GM12878 (cell line): ENCODE results near the gene PRKCE. TPM values are rescaled to one million over a fixed set of nuclear protein-coding genes. Genes with fewer than 3 reads are reported as not detected.

Source experiments
- ATAC-seq: fragments of 200-7000 bp; cut with Tn5 transposase; 3 replicates; pipeline ENCODE4 v1.9.1; 2020; ENCODE audit warnings: mild to moderate bottlenecking, moderate library complexity
- BruUV-seq: library from RNA; stranded (reverse); fragments of 400-500 nt; replicated peaks from 2 replicates; lab custom pipeline; 2021; lab: Mats Ljungman, UMichigan
- CTCF ChIA-PET: fragments of 300-600 bp; sonication (Branson Sonifier 250); formaldehyde crosslinking; extraction: SDS; loops from one replicate; lab custom pipeline; 2021; ENCODE audit warnings: inconsistent platforms; lab: Yijun Ruan, JAX
- POLR2A ChIA-PET: fragments of 350-600 bp; formaldehyde crosslinking; extraction: SDS; loops from one replicate; lab custom pipeline; 2021; ENCODE audit warnings: inconsistent platforms; lab: Charles Lee
- RAD21 ChIA-PET: fragments of 300-600 bp; sonication (Branson Sonifier 250); formaldehyde crosslinking; loops from one replicate; lab custom pipeline; 2023; ENCODE audit warnings: antibody characterized with exemption; ENCODE audit not compliant: unreplicated experiment; lab: Charles Lee
- SMC1A ChIA-PET: fragments of 300-600 bp; sonication (Branson Sonifier 250); formaldehyde crosslinking; loops from one replicate; lab custom pipeline; 2023; ENCODE audit not compliant: unreplicated experiment, uncharacterized antibody; lab: Charles Lee
- DNase-seq: peaks from one replicate; pipeline ENCODE4 v3.0.0-alpha.2; 2011; ENCODE audit warnings: low read depth, low spot score
- FAIRE-seq: peaks from 3 replicates; lab custom pipeline; 2011; peaks lifted over from hg19 to GRCh38; lab: Jason Lieb, UNC
- H2AFZ ChIP-seq: 2 replicates; pipeline ENCODE4 v1.6.0; 2011; ENCODE audit warnings: low read depth, low read length, control low read depth; ENCODE audit not compliant: control insufficient read depth
- H3K27ac ChIP-seq: 2 replicates; pipeline ENCODE4 v1.5.1; 2011; ENCODE audit warnings: control low read depth; ENCODE audit not compliant: control insufficient read depth, insufficient read depth
- H3K27me3 ChIP-seq, 2 experiments: replicated peaks in 1 of 2; 2 replicates each; pipeline versions ENCODE4 v1.6.0 to v1.6.1; 2011; ENCODE audit warnings: low read length in 1 of 2; ENCODE audit not compliant: control insufficient read depth in 2 of 2, insufficient read depth in 2 of 2
- H3K36me3 ChIP-seq, 2 experiments: 2 replicates each; pipeline ENCODE4 v1.5.1; 2011; ENCODE audit warnings: low read length in 1 of 2; ENCODE audit not compliant: control insufficient read depth in 2 of 2, insufficient read depth in 2 of 2
- H3K4me1 ChIP-seq: 2 replicates; pipeline ENCODE4 v1.6.1; 2011; ENCODE audit warnings: mild to moderate bottlenecking, low read length, moderate library complexity, mixed read lengths; ENCODE audit not compliant: control insufficient read depth, insufficient read depth
- H3K4me2 ChIP-seq: 2 replicates; pipeline ENCODE4 v1.6.0; 2011; ENCODE audit warnings: control low read depth; ENCODE audit not compliant: control insufficient read depth, insufficient read depth
- H3K4me3 ChIP-seq: fragments of 200-600 bp; sonication (generic); 2 replicates; pipeline ENCODE4 v1.5.1; 2016
- H3K79me2 ChIP-seq: 2 replicates; pipeline ENCODE4 v1.6.0; 2011; ENCODE audit warnings: low read length; ENCODE audit not compliant: control insufficient read depth, insufficient read depth
- H3K9ac ChIP-seq: 2 replicates; pipeline ENCODE4 v1.8.0; 2011; ENCODE audit warnings: low read length, control low read depth, mixed read lengths; ENCODE audit not compliant: control insufficient read depth, insufficient read depth
- H3K9me3 ChIP-seq: replicated peaks from 3 replicates; pipeline ENCODE4 v1.5.1; 2011; ENCODE audit warnings: mild to moderate bottlenecking, low read length; ENCODE audit not compliant: control insufficient read depth, insufficient read depth
- H4K20me1 ChIP-seq: 2 replicates; pipeline ENCODE4 v1.6.0; 2011; ENCODE audit not compliant: control insufficient read depth, insufficient read depth
- ATF7 ChIP-seq: fragments of 450-650 bp; IDR thresholded peaks from 2 replicates; pipeline ENCODE4 v1.6.1; 2016; ENCODE audit warnings: low read depth, mild to moderate bottlenecking
- BMI1 ChIP-seq: fragments of 450-650 bp; IDR thresholded peaks from 2 replicates; pipeline ENCODE4 v1.6.1; 2016; ENCODE audit warnings: mild to moderate bottlenecking, moderate library complexity, borderline replicate concordance
- CBX5 ChIP-seq: sonication (generic); IDR thresholded peaks from 2 replicates; pipeline ENCODE4 v1.6.1; 2016; ENCODE audit warnings: low read depth, moderate library complexity, mild to moderate bottlenecking, inconsistent platforms
- GATAD2B ChIP-seq: fragments of 450-650 bp; conservative IDR thresholded peaks from 2 replicates; pipeline ENCODE4 v1.6.1; 2017; ENCODE audit warnings: low read depth, mild to moderate bottlenecking, moderate library complexity
- NR2C1 ChIP-seq: fragments of 450-650 bp; IDR thresholded peaks from 2 replicates; pipeline ENCODE4 v1.6.1; 2017; ENCODE audit warnings: antibody characterized with exemption, mild to moderate bottlenecking, moderate library complexity
- PAX5 ChIP-seq: IDR thresholded peaks from 2 replicates; pipeline ENCODE4 v1.6.1; 2011; ENCODE audit warnings: low read depth, low read length, borderline replicate concordance
- POLR2AphosphoS5 ChIP-seq: IDR thresholded peaks from 2 replicates; pipeline ENCODE4 v1.6.1; 2011; ENCODE audit warnings: mild to moderate bottlenecking, low read length, inconsistent platforms
- TCF12 ChIP-seq: IDR thresholded peaks from 2 replicates; pipeline ENCODE4 v1.6.1; 2011; ENCODE audit warnings: low read depth, mild to moderate bottlenecking, low read length
- ZBTB11 ChIP-seq: fragments of 450-650 bp; formaldehyde crosslinking; IDR thresholded peaks from 2 replicates; pipeline ENCODE4 v1.5.0; 2022; ENCODE audit warnings: mild to moderate bottlenecking, missing genetic modification characterization
- ZNF622 ChIP-seq: fragments of 450-650 bp; IDR thresholded peaks from 2 replicates; pipeline ENCODE4 v1.6.1; 2017; ENCODE audit warnings: mild to moderate bottlenecking, inconsistent platforms
- WGBS: methylation state at CpG from one replicate; pipeline ENCODE4 v1.1.6; 2016; ENCODE audit warnings: low lambda C conversion rate; ENCODE audit not compliant: insufficient replicate concordance, insufficient coverage; ENCODE audit errors: missing lambda C conversion rate; 5-methylcytosine and 5-hydroxymethylcytosine counted together
- in situ Hi-C: fragments of 300-500 bp; cut with MboI; formaldehyde crosslinking; loops from 9 replicates; pipeline ENCODE4 v1.14.3; 2018; ENCODE audit warnings: mixed read lengths
- intact Hi-C: fragments of 100-400 bp; cut with micrococcal nuclease; formaldehyde crosslinking; loops from one replicate; pipeline ENCODE4 v1.14.2; 2022; ENCODE audit not compliant: unreplicated experiment
- polyA plus RNA-seq, 11 experiments: library from polyadenylated mRNA; depleted of rRNA in 4 of 11; unstranded in 6 of 11; stranded (reverse) in 5 of 11; fragments of >200 nt; fragmentation: Nextera tagmentation in 4 of 11; fragmentation: Illumina TruSeq in 1 of 11; extraction: Ambion mirVana in 4 of 11; extraction: Trizol in 1 of 11; gene quantifications; 1 replicate in 1 of 11; 2 replicates in 10 of 11; pipeline versions ENCODE4 v1.2.1 to v1.2.3, GENCODE V29; 2011 to 2016; ENCODE audit warnings: inconsistent platforms in 2 of 11, missing spikeins in 2 of 11, low read depth in 1 of 11
- total RNA-seq, 4 experiments: library from RNA; depleted of rRNA in 3 of 4; stranded (reverse); fragments of >200 nt in 3 of 4; fragmentation: Illumina TruSeq in 1 of 4; extraction: Trizol in 1 of 4; gene quantifications; 2 replicates each; pipeline versions ENCODE4 v1.2.1 to v1.2.3, GENCODE V29; 2013 to 2021

PRKCE gene
- total and polyA plus RNA-seq, 10 of the 15 experiments (the other 5 are each of a cell fraction or from before 2014, with no cell fraction given): 2.6 to 28.2 (median 11.3) TPM

- H3K4me1 ChIP-seq: no peaks in the 10 kb centered on the region
- H3K27me3 ChIP-seq: no peaks in the 10 kb centered on the region
- no peaks in the 10 kb centered on the region for H3K79me2 ChIP-seq
- no peak overlapping the region for H3K4me3 ChIP-seq
- peaks cover 7% of the 10 kb centered on the region for H3K9me3 ChIP-seq
- H3K4me2 ChIP-seq: no peak overlapping the region
- intact Hi-C loops: no loop called here
- ChIA-PET RAD21 (no interaction called here), POLR2A (no interaction called here)
- DNase-seq (no peak), ATAC-seq (no peak)
- H3K9ac ChIP-seq: no peak overlapping the region
- no peak overlapping the region for H3K27ac ChIP-seq
- H4K20me1 ChIP-seq: no peaks in the 10 kb centered on the region
- TF ChIP-seq NR2C1: no peak
- no peak for TF ChIP-seq ATF7
- TF ChIP-seq CBX5: no peak
- TF ChIP-seq ZBTB11 (CRISPR knock-in tag): no peak
- TF ChIP-seq GATAD2B: no peak
- TF ChIP-seq POLR2AphosphoS5: no peak
- no peak for TF ChIP-seq BMI1
- TF ChIP-seq TCF12: no peak
- TF ChIP-seq ZNF622: no peak
- TF ChIP-seq PAX5: no peak
- TF ChIP-seq, all 136 proteins: peak for 0
- FAIRE-seq: no peak
- ChIA-PET SMC1A (interaction anchor here (0.6 kb wide), 1 partner anchor 97 kb away, joined by 3 read pairs; no protein-coding TSS in a partner anchor), CTCF (no interaction called here)
- in situ Hi-C loops: no loop called here
- H2AFZ ChIP-seq: no peak overlapping the region
- no TSS peak for BruUV-seq
- H3K36me3 ChIP-seq: no peaks in the 10 kb centered on the region
- 77% methylated on average over 4 of the region's 4 CpGs for WGBS
These were observed 556.1 kb downstream of the PRKCE start for GRCh38 chr2:46207591-46207990.
